Esophagus squamous epithelium (tissue), 5 donors: Measurements from ENCODE around the gene CCNB1IP1. TPM values are rescaled to one million over a fixed set of nuclear protein-coding genes. Genes with fewer than 3 reads are reported as not detected.
A peak's percentile ranks its signal among the peaks of the same experiment; 100 is the strongest.

Experiments used
- DNase-seq: peaks from one replicate; lab custom pipeline; 2025; lab: John Stamatoyannopoulos, UW
- H3K27ac ChIP-seq, 4 donors: fragments of 200-600 bp; sonication (generic); one replicate each; pipeline ENCODE4 v1.5.1; 2016 to 2019; ENCODE audit warnings: mild to moderate bottlenecking in 1 of 4
- H3K27me3 ChIP-seq, 4 donors: fragments of 200-600 bp; sonication (generic); 1 replicate in 3 of 4; 2 replicates in 1 of 4; pipeline versions ENCODE4 v1.5.1 to v1.6.0; 2017 to 2021; ENCODE audit warnings: antibody characterized with exemption in 1 of 4
- H3K36me3 ChIP-seq, 3 donors: fragments of 200-600 bp; sonication (generic); one replicate each; pipeline ENCODE4 v1.5.1; 2016 to 2019
- H3K4me1 ChIP-seq, 3 donors: fragments of 200-600 bp; sonication (generic); one replicate each; pipeline ENCODE4 v1.5.1; 2017 to 2019
- H3K4me3 ChIP-seq, 4 donors: fragments of 200-600 bp; sonication (generic); 1 replicate in 3 of 4; 2 replicates in 1 of 4; pipeline ENCODE4 v1.5.1; 2016 to 2019; ENCODE audit warnings: mild to moderate bottlenecking in 2 of 4, moderate library complexity in 1 of 4
- H3K9me3 ChIP-seq, 3 donors: fragments of 200-600 bp; sonication (generic); one replicate each; pipeline ENCODE4 v1.5.1; 2016 to 2019
- POLR2A ChIP-seq, 4 donors: fragments of 450-650 bp; IDR thresholded peaks; one replicate each; pipeline ENCODE4 v1.6.1; 2017; ENCODE audit warnings: antibody characterized with exemption in 4 of 4, mild to moderate bottlenecking in 4 of 4, moderate library complexity in 3 of 4
- WGBS, 2 donors: methylation state at CpG; one replicate each; pipeline ENCODE4 v1.1.5; 2018; 5-methylcytosine and 5-hydroxymethylcytosine counted together
- intact Hi-C: fragments of 100-400 bp; cut with DNase I; formaldehyde crosslinking; loops from one replicate; pipeline ENCODE4 v1.15.0; 2022
- total RNA-seq, 4 donors: library from RNA; depleted of rRNA; stranded (reverse); fragments of >200 nt; gene quantifications; one replicate each; pipeline ENCODE4 v1.1.0, GENCODE V29; 2016
- TF ChIP-seq, protein P1 (sequence below), 6 experiments: fragments of 450-650 bp in 4 of 6; fragments of 200-600 bp in 2 of 6; sonication (generic) in 2 of 6; IDR thresholded peaks; one replicate each; pipeline ENCODE4 v1.5.1; 2016 to 2019; ENCODE audit warnings: antibody characterized with exemption in 6 of 6, mild to moderate bottlenecking in 4 of 6, moderate library complexity in 4 of 6
- donor health status: DM: yes; HTN: yes; CAD: no.

CCNB1IP1 gene
- total RNA-seq, 4 donors from 2014 or later, result 7.6 to 68.1 (median 33.4) TPM

- Histone ChIP-seq H3K27me3 (no peaks in the 10 kb centered on the region), H3K9me3 (no peaks in the 10 kb centered on the region), H3K4me3 (no peak overlapping the region), H3K27ac (no peak overlapping the region), H3K4me1 (peaks cover 0 to 51% (median 0%) of the 10 kb centered on the region in 3 donors), H3K36me3 (peaks cover 0 to 49% (median 3%) of the 10 kb centered on the region in 3 donors)
- DNase-seq, result no peak
- TF ChIP-seq, protein P1, sequence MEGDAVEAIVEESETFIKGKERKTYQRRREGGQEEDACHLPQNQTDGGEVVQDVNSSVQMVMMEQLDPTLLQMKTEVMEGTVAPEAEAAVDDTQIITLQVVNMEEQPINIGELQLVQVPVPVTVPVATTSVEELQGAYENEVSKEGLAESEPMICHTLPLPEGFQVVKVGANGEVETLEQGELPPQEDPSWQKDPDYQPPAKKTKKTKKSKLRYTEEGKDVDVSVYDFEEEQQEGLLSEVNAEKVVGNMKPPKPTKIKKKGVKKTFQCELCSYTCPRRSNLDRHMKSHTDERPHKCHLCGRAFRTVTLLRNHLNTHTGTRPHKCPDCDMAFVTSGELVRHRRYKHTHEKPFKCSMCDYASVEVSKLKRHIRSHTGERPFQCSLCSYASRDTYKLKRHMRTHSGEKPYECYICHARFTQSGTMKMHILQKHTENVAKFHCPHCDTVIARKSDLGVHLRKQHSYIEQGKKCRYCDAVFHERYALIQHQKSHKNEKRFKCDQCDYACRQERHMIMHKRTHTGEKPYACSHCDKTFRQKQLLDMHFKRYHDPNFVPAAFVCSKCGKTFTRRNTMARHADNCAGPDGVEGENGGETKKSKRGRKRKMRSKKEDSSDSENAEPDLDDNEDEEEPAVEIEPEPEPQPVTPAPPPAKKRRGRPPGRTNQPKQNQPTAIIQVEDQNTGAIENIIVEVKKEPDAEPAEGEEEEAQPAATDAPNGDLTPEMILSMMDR (IDR thresholded peaks at IDR 0.05), result no peak
- no peak for TF ChIP-seq POLR2A (IDR thresholded peaks at IDR 0.05)
- 23 to 42% methylated on average over 2 of the region's 2 CpGs for WGBS, 2 donors
- intact Hi-C loops, result no loop called here
Measured at GRCh38 chr14:20328705-20329104, 4.4 kb downstream of the CCNB1IP1 start.

DNA sequence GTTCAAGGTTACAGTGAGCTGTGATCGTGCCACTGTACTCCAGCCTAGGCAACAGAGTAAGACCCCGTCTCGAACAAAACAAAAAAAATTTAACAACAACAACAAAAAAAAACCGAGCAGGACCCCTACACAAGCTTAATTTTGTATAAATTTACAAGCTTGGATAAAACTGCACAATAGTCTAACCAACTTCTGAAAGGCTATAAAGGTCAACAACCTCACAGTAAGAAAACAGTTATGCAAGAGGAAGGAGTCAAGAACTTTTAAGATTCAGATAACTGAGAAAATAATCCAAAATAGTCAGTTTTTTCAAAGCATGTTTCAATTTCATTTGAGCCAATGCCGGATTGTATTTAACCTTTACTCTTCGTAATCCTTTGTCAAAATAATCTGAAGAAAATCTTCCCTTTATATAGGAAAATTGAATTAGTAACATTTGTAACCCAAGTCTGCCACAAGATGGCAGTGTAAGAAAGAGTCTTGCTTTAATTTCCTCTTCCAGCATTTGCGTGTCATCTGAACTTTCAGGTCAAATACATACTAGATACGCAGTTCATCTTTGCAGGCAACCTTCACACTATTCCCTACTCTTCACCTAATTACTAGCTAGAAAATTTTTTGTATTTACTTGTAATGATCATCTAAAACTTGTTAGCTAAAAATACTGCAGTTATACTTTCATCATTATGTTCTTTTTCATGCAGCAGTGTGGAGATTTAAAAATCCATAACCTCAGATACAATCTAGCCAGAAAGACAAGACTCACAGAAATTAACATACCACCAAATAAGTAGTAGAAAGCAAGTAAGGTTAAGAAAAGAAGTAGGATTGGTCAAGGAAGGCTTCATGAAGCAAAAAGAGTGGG, 5.8 kb downstream of the CCNB1IP1 start:
- TF ChIP-seq, protein P1 (IDR thresholded peaks at IDR 0.05), result peak; percentile 54 to 81 (median 66)
- TF ChIP-seq POLR2A (IDR thresholded peaks at IDR 0.05), result no peak
- Histone ChIP-seq H3K4me3 (no peak overlapping the region), H3K27me3 (no peaks in the 10 kb centered on the region), H3K4me1 (peaks cover 0 to 42% (median 0%) of the 10 kb centered on the region in 3 donors), H3K27ac (peak overlapping the region in 3 of 4 donors; percentile 2 to 40 (median 39)), H3K36me3 (peaks cover 0 to 64% (median 3%) of the 10 kb centered on the region in 3 donors), H3K9me3 (no peaks in the 10 kb centered on the region)
- WGBS, 2 donors, result 41 to 42% methylated on average over 8 of the region's 8 CpGs
- DNase-seq, result no peak
- intact Hi-C loops, result no loop called here

DNA sequence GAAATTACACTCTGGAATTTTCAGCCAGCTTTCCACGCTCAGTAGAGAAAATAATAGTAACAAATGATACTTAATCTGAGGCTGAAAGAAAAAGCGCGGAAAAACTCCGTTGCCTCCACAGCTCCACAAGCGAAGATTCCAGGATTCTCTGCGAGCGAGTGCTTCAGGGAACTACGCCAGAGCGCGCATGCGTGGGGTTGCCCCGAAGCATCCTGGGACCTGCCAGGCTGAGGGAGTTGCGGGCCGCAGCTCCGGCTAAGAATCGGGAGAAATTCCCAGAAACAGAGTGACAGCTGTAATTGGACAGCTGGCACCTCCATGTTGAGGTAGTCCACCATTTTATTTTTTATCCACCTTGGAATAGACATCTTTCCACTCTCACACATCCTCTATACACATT, 15.4 kb downstream of the CCNB1IP1 start:
- Histone ChIP-seq H3K36me3 (peaks cover 7 to 100% (median 31%) of the 10 kb centered on the region in 3 donors), H3K27me3 (no peaks in the 10 kb centered on the region), H3K9me3 (no peaks in the 10 kb centered on the region), H3K4me1 (no peaks in the 10 kb centered on the region), H3K27ac (no peak overlapping the region), H3K4me3 (no peak overlapping the region)
- WGBS, 2 donors, result 95 to 96% methylated on average over 16 of the region's 16 CpGs
- intact Hi-C loops, result no loop called here
- no peak for DNase-seq
- TF ChIP-seq, protein P1 (IDR thresholded peaks at IDR 0.05), result no peak
- no peak for TF ChIP-seq POLR2A (IDR thresholded peaks at IDR 0.05)

DNA sequence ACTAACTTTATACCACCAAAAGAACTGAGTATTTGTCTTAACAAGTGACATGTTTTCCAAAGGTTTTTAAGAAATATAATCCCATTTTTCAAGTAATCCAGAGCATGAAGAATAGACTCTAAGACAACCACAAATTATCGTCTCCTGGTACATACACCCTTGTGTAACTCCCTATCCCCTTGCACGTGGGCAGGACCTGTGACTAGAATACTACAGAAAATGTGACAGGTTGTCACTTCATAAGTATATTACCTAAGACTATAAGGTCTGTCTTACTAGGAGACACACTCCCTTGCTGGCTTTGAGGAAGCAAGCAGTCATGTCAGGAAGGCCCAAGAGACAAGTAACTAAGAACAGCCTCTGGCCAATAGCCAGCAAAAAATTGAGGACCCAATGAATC, 19.1 kb downstream of the CCNB1IP1 start:
- Histone ChIP-seq H3K9me3 (no peaks in the 10 kb centered on the region), H3K36me3 (peaks cover 8 to 80% (median 31%) of the 10 kb centered on the region in 3 donors), H3K27me3 (no peaks in the 10 kb centered on the region), H3K27ac (no peak overlapping the region), H3K4me1 (no peaks in the 10 kb centered on the region), H3K4me3 (no peak overlapping the region)
- intact Hi-C loops, result no loop called here
- 85 to 100% methylated on average over 2 of the region's 2 CpGs for WGBS, 2 donors
- TF ChIP-seq, protein P1 (IDR thresholded peaks at IDR 0.05), result no peak
- DNase-seq, result no peak

- 81 to 97% methylated on average over 1 of the region's 1 CpG for WGBS, 2 donors
- H3K36me3 ChIP-seq, result peaks cover 0 to 12% (median 8%) of the 10 kb centered on the region in 3 donors
- no peaks in the 10 kb centered on the region for H3K27me3 ChIP-seq
- no peak for TF ChIP-seq POLR2A (IDR thresholded peaks at IDR 0.05)
- TF ChIP-seq, protein P1 (IDR thresholded peaks at IDR 0.05), result no peak
- H3K4me3 ChIP-seq, result peak overlapping the region; percentile 47 to 78 (median 70)
- H3K9me3 ChIP-seq, result no peaks in the 10 kb centered on the region
- intact Hi-C loops, result no loop called here
- no peak overlapping the region for H3K27ac ChIP-seq
- no peak for DNase-seq
- H3K4me1 ChIP-seq, result peaks cover 8 to 15% (median 14%) of the 10 kb centered on the region in 3 donors
Measured at GRCh38 chr14:20306079-20306423, 27.0 kb downstream of the CCNB1IP1 start.
